ENCODE data around the gene NRAP.

The NRAP gene

GRCh38 chr10:113641702-113642101 is 22.1 kb downstream of the NRAP start:
- DNase-seq (ENCODE audit: low spot score), result no peak

GRCh38 chr10:113639966-113640365 is 23.9 kb downstream of the NRAP start:
- DNase-seq (ENCODE audit: low spot score), result no peak

- DNase-seq (ENCODE audit: low spot score), result no peak
Measured at GRCh38 chr10:113631684-113632367, 32.0 kb downstream of the NRAP start.

GRCh38 chr10:113630929-113631533 is 32.8 kb downstream of the NRAP start:
- DNase-seq (ENCODE audit: low spot score), result no peak

GRCh38 chr10:113628607-113629153 is 35.2 kb downstream of the NRAP start:
- DNase-seq (ENCODE audit: low spot score), result no peak

GRCh38 chr10:113627836-113628235 is 36.0 kb downstream of the NRAP start:
- DNase-seq (ENCODE audit: low spot score), result no peak

GRCh38 chr10:113626809-113627355 is 37.0 kb downstream of the NRAP start:
- DNase-seq (ENCODE audit: low spot score), result no peak

GRCh38 chr10:113625461-113626186 is 38.2 kb downstream of the NRAP start:
- no peak for DNase-seq (ENCODE audit: low spot score)

GRCh38 chr10:113622831-113623230 is 41.0 kb downstream of the NRAP start:
- no peak for DNase-seq (ENCODE audit: low spot score)

GRCh38 chr10:113621799-113622198 is 42.0 kb downstream of the NRAP start:
- no peak for DNase-seq (ENCODE audit: low spot score)

GRCh38 chr10:113620936-113621335 is 42.9 kb downstream of the NRAP start:
- no peak for DNase-seq (ENCODE audit: low spot score)

- DNase-seq (ENCODE audit: low spot score), result no peak
Measured at GRCh38 chr10:113620511-113620910, 43.3 kb downstream of the NRAP start.

- no peak for DNase-seq (ENCODE audit: low spot score)
Measured at GRCh38 chr10:113619401-113619800, 44.4 kb downstream of the NRAP start.

- DNase-seq (ENCODE audit: low spot score), result no peak
Measured at GRCh38 chr10:113618338-113618737, 45.5 kb downstream of the NRAP start.

- no peak for DNase-seq (ENCODE audit: low spot score)
Measured at GRCh38 chr10:113617086-113617485, 46.8 kb downstream of the NRAP start.

- no peak for DNase-seq (ENCODE audit: low spot score)
Measured at GRCh38 chr10:113616244-113617074, 47.4 kb downstream of the NRAP start.

GRCh38 chr10:113613977-113614690 is 49.7 kb downstream of the NRAP start:
- DNase-seq (ENCODE audit: low spot score), result no peak

GRCh38 chr10:113613427-113613826 is 50.4 kb downstream of the NRAP start:
- DNase-seq (ENCODE audit: low spot score), result no peak

- DNase-seq (ENCODE audit: low spot score), result no peak
Measured at GRCh38 chr10:113612154-113612553, 51.7 kb downstream of the NRAP start.

- DNase-seq (ENCODE audit: low spot score), result no peak
Measured at GRCh38 chr10:113610631-113611601, 52.9 kb downstream of the NRAP start.
